ENCODE measurements around the gene DGKB. TPM values are rescaled to one million over a fixed set of nuclear protein-coding genes. Genes with fewer than 3 reads are reported as not detected.

DGKB gene
- total and polyA plus RNA-seq, 2 donors from 2014 or later, result 0.26 to 1.5 TPM

- no peaks in the 10 kb centered on the region for H3K4me1 ChIP-seq (ENCODE audit: control insufficient read depth in 2 of 3, insufficient read depth in 2 of 3, low read depth in 1 of 3, low read length in 3 of 3)
- FAIRE-seq, result no peak
Measured at GRCh38 chr7:14156436-14156835, 746.1 kb downstream of the DGKB start.

GRCh38 chr7:14148974-14149373 is 753.6 kb downstream of the DGKB start:
- Histone ChIP-seq H3K27ac (ENCODE audit: low read depth in 2 of 2, low read length in 2 of 2) (no peak overlapping the region), H3K9me3 (ENCODE audit: control insufficient read depth in 2 of 3, insufficient read depth in 1 of 3, low read length in 3 of 3) (no peaks in the 10 kb centered on the region), H3K36me3 (ENCODE audit: control insufficient read depth in 2 of 3, insufficient read depth in 3 of 3, low read length in 3 of 3) (no peaks in the 10 kb centered on the region), H3K27me3 (ENCODE audit: control insufficient read depth, insufficient read depth, low read length) (no peaks in the 10 kb centered on the region), H3K9ac (ENCODE audit: low read length in 3 of 3) (no peak overlapping the region), H3K4me1 (ENCODE audit: control insufficient read depth in 2 of 3, insufficient read depth in 2 of 3, low read depth in 1 of 3, low read length in 3 of 3) (no peaks in the 10 kb centered on the region), H3K4me3 (ENCODE audit: low read length in 3 of 3) (no peak overlapping the region)
- TF ChIP-seq CTCF (IDR thresholded peaks at IDR 0.05; ENCODE audit: borderline replicate concordance, extremely low read depth, insufficient read depth), result no peak
- DNase-seq (no peak), FAIRE-seq (no peak)
- intact Hi-C loops (cut with DNase I), result no loop called here

More at GRCh38 chr7:14156436-14156835, 746.1 kb downstream of the DGKB start:
- no peaks in the 10 kb centered on the region for H3K27me3 ChIP-seq (ENCODE audit: control insufficient read depth, insufficient read depth, low read length)
- DNase-seq, result no peak
- H3K4me3 ChIP-seq (ENCODE audit: low read length in 3 of 3), result no peak overlapping the region
- no peaks in the 10 kb centered on the region for H3K9me3 ChIP-seq (ENCODE audit: control insufficient read depth in 2 of 3, insufficient read depth in 1 of 3, low read length in 3 of 3)
- H3K9ac ChIP-seq (ENCODE audit: low read length in 3 of 3), result no peak overlapping the region
- no peak for TF ChIP-seq CTCF (IDR thresholded peaks at IDR 0.05; ENCODE audit: borderline replicate concordance, extremely low read depth, insufficient read depth)
- intact Hi-C loops (cut with DNase I), result no loop called here
- no peak overlapping the region for H3K27ac ChIP-seq (ENCODE audit: low read depth in 2 of 2, low read length in 2 of 2)
- H3K36me3 ChIP-seq (ENCODE audit: control insufficient read depth in 2 of 3, insufficient read depth in 3 of 3, low read length in 3 of 3), result no peaks in the 10 kb centered on the region

GRCh38 chr7:14147532-14147931 is 755.0 kb downstream of the DGKB start:
- no peak for DNase-seq

More at GRCh38 chr7:14147532-14147931, 755.0 kb downstream of the DGKB start:
- intact Hi-C loops (cut with DNase I), result no loop called here
- no peaks in the 10 kb centered on the region for H3K9me3 ChIP-seq (ENCODE audit: control insufficient read depth in 2 of 3, insufficient read depth in 1 of 3, low read length in 3 of 3)
- no peak overlapping the region for H3K27ac ChIP-seq (ENCODE audit: low read depth in 2 of 2, low read length in 2 of 2)
- H3K4me1 ChIP-seq (ENCODE audit: control insufficient read depth in 2 of 3, insufficient read depth in 2 of 3, low read depth in 1 of 3, low read length in 3 of 3), result no peaks in the 10 kb centered on the region
- FAIRE-seq, result no peak
- no peak overlapping the region for H3K9ac ChIP-seq (ENCODE audit: low read length in 3 of 3)
- no peak overlapping the region for H3K4me3 ChIP-seq (ENCODE audit: low read length in 3 of 3)
- no peak for TF ChIP-seq CTCF (IDR thresholded peaks at IDR 0.05; ENCODE audit: borderline replicate concordance, extremely low read depth, insufficient read depth)
- H3K27me3 ChIP-seq (ENCODE audit: control insufficient read depth, insufficient read depth, low read length), result no peaks in the 10 kb centered on the region
- no peaks in the 10 kb centered on the region for H3K36me3 ChIP-seq (ENCODE audit: control insufficient read depth in 2 of 3, insufficient read depth in 3 of 3, low read length in 3 of 3)

All from kidney (tissue), 14 donors.